HCT116 (cell line): ENCODE data around the gene POU3F2.

ENCODE experiments used
- JUND ChIP-seq: IDR thresholded peaks from 2 replicates; pipeline ENCODE4 v1.6.1; 2012
- TF ChIP-seq, protein P1 (sequence below), 3 experiments: fragments of 200-600 bp in 1 of 3; sonication (generic) in 1 of 3; IDR thresholded peaks in 2 of 3; conservative IDR thresholded peaks in 1 of 3; 2 replicates each; pipeline ENCODE4 v1.5.1; 2012 to 2017; ENCODE audit warnings: low read depth in 2 of 3, low read length in 2 of 3, antibody characterized with exemption in 1 of 3, borderline replicate concordance in 1 of 3, control low read depth in 1 of 3, mild to moderate bottlenecking in 1 of 3, mixed read lengths in 1 of 3, mixed run types in 1 of 3, moderate library complexity in 1 of 3; ENCODE audit not compliant: insufficient read depth in 1 of 3

DNA sequence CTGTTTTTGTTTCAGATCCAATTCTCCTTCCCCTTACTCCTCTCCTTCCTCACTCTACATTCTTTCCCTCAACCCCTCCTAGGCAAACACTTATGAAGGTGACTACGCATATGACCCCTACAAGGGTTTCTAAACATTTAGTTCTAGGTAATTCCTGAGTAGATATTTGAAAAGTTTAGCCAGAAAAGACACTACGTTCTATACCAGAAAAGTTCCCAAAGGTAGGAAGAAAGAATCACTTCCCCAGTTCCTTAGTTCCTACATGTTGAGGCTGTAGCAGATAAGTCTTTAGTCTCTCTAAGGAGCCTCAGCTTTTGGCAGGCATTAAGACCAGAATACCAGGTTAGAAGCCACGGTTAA, 11.6 kb downstream of the POU3F2 start:
- TF ChIP-seq, protein P1, sequence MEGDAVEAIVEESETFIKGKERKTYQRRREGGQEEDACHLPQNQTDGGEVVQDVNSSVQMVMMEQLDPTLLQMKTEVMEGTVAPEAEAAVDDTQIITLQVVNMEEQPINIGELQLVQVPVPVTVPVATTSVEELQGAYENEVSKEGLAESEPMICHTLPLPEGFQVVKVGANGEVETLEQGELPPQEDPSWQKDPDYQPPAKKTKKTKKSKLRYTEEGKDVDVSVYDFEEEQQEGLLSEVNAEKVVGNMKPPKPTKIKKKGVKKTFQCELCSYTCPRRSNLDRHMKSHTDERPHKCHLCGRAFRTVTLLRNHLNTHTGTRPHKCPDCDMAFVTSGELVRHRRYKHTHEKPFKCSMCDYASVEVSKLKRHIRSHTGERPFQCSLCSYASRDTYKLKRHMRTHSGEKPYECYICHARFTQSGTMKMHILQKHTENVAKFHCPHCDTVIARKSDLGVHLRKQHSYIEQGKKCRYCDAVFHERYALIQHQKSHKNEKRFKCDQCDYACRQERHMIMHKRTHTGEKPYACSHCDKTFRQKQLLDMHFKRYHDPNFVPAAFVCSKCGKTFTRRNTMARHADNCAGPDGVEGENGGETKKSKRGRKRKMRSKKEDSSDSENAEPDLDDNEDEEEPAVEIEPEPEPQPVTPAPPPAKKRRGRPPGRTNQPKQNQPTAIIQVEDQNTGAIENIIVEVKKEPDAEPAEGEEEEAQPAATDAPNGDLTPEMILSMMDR (IDR thresholded peaks at IDR 0.05 in 2 of 3, conservative IDR thresholded peaks at IDR 0.05 in 1 of 3; ENCODE audit: borderline replicate concordance in 1 of 3, insufficient read depth in 1 of 3, low read depth in 2 of 3, low read length in 2 of 3) = no peak
- TF ChIP-seq JUND = no peak
